Activated CD4-positive, CD25-positive, alpha-beta regulatory T cell treated with anti-CD3 and anti-CD28 coated beads, Interleukin-2, amount 50 U/mL, for 24 hours (primary cell): ENCODE measurements around the gene PROSER3.
"Not testable (repeated sequence)": the region's sequence is repeated elsewhere in the genome, so short reads cannot be mapped to it uniquely, and the experiment has no call there.

Experiments used
- ATAC-seq, 2 donors: fragments of 150-1000 bp; cut with Tn5 transposase; one replicate each; pipeline ENCODE4 v1.10.0; 2021; ENCODE audit warnings: mild to moderate bottlenecking in 1 of 2, moderate library complexity in 1 of 2

Gene PROSER3

GRCh38 chr19:35793381-35794165 is 35.6 kb downstream of the PROSER3 start:
- ATAC-seq, result no peak

GRCh38 chr19:35795564-35795963 is 37.6 kb downstream of the PROSER3 start:
- not testable (repeated sequence) for ATAC-seq

DNA sequence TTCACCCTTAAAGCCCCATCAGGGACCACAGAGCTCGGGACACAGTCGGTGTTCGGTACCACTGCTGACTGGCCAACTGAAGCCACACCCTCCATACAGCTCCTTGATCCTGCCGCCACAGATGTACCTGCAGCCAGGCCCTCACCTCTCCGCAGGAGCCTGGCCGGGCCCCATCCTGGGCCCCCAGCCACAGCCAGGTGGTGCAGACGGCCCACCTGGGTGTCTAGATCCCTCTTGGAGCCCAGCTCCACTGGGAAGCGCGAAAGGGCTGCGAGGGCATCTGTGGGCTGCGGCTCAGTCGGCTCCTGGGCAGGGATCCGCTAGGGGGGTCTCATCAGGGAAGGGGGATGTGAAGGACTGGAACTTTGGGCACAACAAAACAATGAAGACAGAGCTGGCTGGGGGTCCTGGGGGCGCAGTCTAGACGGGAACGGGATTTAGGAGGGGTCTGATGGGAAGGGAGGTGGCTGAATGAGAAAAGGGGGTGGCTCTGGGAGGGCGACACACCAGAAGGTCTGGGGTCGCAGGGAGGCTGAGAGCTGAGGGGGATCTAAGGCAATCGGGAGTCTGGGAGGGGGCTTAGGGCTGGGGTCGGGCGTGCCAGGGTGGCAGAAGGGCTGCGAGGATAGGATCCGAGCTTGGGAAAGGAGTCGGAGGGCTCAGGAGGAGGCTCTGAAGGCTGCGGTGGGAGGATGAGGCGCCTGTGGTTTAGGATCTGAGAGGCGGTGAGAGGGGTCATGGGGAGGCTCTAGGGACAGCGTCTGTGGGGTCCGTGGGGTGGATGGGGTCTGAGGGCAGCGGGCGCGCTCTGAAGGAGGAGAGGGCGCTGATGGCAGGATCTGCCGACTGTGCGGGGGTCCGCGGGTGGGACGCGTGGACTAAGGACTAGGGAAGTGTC is 38.9 kb downstream of the PROSER3 start:
- ATAC-seq, result no peak

GRCh38 chr19:35797663-35798062 is 39.7 kb downstream of the PROSER3 start:
- ATAC-seq, result no peak

DNA sequence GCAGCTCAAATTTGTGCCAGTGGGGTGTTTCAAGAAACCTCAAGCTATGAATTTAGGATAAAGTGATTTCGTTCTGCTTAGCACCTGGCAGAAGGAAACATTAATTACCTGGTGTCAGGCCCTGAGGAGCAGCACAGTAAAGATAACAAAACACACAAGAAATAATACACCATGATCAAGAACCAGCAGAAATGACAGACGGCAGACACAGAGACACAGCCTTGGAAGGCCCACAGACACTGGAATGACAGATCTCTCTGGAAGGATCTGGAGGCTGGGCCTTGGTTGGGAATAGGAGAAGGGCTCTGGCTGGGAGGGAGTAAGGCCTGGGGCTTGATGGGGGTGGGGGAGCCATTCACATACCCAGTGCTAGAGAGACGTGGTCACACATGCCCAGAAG is 43.9 kb downstream of the PROSER3 start:
- no peak for ATAC-seq

- no peak for ATAC-seq
Observed at GRCh38 chr19:35805526-35806102, 47.6 kb downstream of the PROSER3 start.

DNA sequence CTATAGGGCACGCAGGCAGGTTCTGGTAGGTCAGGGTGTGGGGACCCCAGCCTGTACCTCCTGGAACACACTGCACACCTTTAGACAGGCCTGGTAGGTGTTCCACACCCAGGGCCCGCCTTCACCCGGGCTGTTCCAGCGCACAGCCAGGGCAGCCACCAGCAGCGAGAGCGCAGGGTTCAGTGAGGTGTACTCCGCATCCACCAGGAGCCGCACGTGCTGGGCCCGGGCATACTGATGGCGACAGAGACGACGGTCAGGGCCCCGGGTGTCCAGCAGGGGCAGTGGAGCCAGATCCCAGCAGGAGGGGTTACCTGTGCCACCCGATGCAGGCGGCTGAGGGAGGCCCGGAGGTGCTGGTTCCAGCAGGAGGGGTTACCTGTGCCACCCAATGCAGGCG is 48.6 kb downstream of the PROSER3 start:
- no peak for ATAC-seq

- ATAC-seq, result no peak
Observed at GRCh38 chr19:35807633-35808032, 49.7 kb downstream of the PROSER3 start.

- ATAC-seq, result no peak
Observed at GRCh38 chr19:35811317-35812219, 53.6 kb downstream of the PROSER3 start.

DNA sequence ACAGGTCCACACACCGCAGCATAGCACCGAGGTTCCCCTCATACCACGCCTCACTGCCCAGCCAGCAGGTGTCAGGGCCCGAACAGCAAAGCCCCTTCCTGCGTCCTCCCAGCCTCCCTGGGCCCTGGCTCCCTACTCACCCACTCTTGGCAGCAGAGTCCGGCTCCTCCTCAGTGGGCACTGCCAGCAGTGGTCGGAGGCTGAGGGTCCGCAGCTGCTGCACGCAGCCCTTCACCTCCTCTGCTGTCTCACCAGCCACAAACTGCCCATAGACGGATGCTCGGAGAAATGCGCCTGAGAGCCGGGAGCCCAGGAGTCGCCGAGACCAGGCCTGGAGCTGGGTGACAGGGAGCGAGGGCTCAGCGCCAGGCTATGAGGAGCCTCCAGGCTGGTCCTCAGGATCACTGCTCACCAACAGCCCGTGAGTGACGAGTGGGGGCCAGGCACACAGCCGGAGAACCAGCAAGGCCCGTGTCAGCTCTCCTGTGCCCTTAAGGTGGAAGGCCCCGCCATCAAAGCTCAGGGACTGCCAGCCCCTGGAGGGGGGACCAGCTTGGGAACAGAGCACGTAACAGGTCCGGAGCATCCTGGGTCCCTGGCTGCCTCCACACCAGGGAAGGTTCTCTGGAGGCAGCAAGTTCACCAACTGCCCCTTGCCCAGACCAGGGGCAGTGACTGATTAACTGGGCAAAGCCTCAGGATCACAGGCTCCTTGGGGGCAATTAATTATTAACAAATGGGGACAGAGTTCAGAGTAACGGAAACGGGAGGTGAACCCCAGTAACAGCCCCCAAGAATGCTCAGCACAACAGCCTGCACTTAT is 54.5 kb downstream of the PROSER3 start, which contains the start of gene PRODH2:
Gene PRODH2 (minus strand): TSS at position 626 of the 823 bp plus-strand sequence. CDS start 40 bp downstream, at position 586.
- ATAC-seq, result no peak

DNA sequence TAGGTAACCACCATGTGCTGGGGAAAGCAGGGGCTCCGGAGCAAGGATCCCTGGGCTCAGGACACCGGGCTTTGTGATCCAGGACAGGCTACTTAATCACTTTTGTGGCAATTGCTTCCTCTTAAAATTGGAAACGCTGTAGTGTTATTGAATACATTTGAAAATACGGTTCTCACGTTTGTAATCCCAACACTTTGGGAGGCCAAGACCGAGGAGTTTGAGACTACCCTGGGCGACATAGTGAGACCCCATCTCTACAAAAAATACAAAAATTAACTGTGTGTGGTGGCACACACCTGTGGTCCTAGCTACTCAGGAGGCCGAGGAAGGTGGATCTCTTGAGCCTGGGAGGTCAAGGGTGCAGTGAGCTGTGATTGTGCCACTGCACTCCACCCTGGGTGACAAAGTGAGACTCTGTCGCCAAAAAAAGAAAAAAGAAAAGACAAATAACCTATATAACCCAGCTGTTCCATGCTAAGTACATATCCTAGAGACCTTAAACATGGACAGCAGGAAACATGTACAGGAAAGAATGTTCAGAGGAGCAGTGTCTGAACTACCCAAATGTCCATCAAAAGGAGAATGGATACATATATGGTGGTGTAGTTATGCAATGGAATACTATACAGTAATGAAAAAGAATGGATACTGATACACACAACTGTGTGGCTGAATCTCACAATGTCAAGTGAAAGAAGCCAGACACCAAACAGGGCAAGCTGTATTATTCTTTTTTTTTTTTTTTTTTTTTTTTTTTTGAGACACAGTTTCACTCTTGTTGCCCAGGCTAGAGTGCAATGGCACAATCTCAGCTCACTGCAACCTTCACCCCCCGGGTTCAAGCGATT is 55.3 kb downstream of the PROSER3 start:
- ATAC-seq, result no peak

GRCh38 chr19:35816262-35816661 is 58.3 kb downstream of the PROSER3 start:
- ATAC-seq, result no peak

DNA sequence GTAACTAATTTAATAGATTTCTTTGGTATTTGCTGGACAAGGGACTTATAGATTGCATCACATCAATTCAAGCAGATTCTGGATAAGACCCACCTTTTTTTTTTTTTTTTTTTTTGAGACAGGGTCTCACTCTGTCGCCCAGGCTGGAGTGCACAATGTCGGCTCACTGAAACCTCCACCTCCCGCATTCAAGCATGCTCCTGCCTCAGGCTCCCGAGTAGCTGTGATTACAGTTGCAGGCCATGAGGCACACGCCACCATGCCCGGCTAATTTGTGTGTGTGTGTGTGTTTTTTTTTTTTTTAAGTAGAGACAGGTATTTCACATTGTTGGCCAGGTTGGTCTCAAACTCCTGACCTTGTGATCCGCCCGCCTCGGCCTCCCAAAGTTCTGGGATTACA is 58.9 kb downstream of the PROSER3 start:
- ATAC-seq, result no peak

- no peak for ATAC-seq
Observed at GRCh38 chr19:35818445-35818844, 60.5 kb downstream of the PROSER3 start.
